ENCODE measurements around the gene NEMP2.

NEMP2 gene, protein sequence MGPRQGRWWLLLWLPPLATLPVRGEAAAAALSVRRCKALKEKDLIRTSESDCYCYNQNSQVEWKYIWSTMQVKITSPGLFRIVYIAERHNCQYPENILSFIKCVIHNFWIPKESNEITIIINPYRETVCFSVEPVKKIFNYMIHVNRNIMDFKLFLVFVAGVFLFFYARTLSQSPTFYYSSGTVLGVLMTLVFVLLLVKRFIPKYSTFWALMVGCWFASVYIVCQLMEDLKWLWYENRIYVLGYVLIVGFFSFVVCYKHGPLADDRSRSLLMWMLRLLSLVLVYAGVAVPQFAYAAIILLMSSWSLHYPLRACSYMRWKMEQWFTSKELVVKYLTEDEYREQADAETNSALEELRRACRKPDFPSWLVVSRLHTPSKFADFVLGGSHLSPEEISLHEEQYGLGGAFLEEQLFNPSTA

DNA sequence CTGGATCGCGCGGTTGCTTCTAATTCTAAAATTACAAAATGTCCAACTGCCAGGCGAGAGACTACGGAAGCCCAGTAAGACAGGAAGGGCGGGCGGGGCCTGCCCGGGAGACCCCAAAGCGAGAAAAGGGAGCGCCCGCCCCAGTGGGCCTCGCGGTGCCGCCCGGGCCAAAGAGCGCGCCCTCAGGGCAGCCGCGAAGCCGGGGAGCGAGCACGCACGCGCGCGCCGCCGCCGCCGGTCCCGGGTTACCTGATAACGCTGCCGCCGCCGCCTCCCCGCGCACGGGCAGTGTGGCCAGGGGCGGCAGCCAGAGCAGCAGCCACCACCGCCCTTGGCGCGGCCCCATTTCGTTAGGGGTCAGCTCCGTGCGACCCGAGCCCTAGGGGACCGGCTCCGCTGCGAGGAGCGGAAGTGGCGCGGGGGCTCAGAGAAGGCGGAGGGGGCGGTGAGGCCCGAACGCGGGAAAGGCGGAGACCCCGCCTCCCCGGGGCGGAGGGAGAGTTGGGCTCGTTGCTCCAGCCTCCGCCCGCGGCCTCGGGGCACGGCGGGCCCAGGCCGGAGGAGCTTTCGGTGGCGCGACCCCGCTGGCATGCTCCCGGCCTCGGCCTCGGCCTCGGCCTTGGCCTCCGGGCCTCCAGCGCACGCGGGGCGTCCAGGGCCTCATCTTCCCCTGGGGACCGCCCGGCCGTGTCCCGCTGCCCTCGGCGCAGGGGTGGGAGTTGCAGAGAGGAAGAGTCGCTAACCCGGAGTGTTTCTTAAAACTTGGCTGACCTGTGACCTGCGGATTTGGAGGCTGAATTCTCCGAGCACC, at the start of gene NEMP2:
Gene NEMP2, minus strand, starts transcription at position 413 of the 811 bp plus-strand sequence. Its CDS starts 67 bp downstream, at position 346.
- peaks cover 66% of the 10 kb centered on the region for H3K79me2 ChIP-seq (ENCODE audit: control insufficient read depth, low read length)
- peaks cover 26% of the 10 kb centered on the region for H3K9me3 ChIP-seq (ENCODE audit: control insufficient read depth, insufficient read depth, low read length)
- H4K20me1 ChIP-seq (ENCODE audit: control insufficient read depth, insufficient read depth, low read depth, low read length), result no peaks in the 10 kb centered on the region
- peaks cover 33% of the 10 kb centered on the region for H3K36me3 ChIP-seq (ENCODE audit: control insufficient read depth, low read length)
- H3F3A ChIP-seq (ENCODE audit: control insufficient read depth, insufficient read depth), result peaks cover 20% of the 10 kb centered on the region
- H3K27ac ChIP-seq (ENCODE audit: low read depth, low read length), result peak within 1 kb of the TSS; percentile 85
- TF ChIP-seq, protein P1, sequence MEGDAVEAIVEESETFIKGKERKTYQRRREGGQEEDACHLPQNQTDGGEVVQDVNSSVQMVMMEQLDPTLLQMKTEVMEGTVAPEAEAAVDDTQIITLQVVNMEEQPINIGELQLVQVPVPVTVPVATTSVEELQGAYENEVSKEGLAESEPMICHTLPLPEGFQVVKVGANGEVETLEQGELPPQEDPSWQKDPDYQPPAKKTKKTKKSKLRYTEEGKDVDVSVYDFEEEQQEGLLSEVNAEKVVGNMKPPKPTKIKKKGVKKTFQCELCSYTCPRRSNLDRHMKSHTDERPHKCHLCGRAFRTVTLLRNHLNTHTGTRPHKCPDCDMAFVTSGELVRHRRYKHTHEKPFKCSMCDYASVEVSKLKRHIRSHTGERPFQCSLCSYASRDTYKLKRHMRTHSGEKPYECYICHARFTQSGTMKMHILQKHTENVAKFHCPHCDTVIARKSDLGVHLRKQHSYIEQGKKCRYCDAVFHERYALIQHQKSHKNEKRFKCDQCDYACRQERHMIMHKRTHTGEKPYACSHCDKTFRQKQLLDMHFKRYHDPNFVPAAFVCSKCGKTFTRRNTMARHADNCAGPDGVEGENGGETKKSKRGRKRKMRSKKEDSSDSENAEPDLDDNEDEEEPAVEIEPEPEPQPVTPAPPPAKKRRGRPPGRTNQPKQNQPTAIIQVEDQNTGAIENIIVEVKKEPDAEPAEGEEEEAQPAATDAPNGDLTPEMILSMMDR (IDR thresholded peaks at IDR 0.05; ENCODE audit: low read depth, low read length, poor library complexity, severe bottlenecking), result no peak
- no peak for TF ChIP-seq EZH2phosphoT487 (IDR thresholded peaks at IDR 0.05; ENCODE audit: borderline replicate concordance, low read length)
- H3K9me2 ChIP-seq (replicated peaks; ENCODE audit: control insufficient read depth, low read length), result no peaks in the 10 kb centered on the region
- H3K4me3 ChIP-seq (ENCODE audit: low read length), result peak within 1 kb of the TSS; percentile 82
- no peaks in the 10 kb centered on the region for H3K27me3 ChIP-seq (ENCODE audit: control insufficient read depth, low read length)
- H3K4me1 ChIP-seq (ENCODE audit: control insufficient read depth, low read length), result peaks cover 58% of the 10 kb centered on the region
- H3K4me2 ChIP-seq (ENCODE audit: low read length), result peak within 1 kb of the TSS; percentile 89

DNA sequence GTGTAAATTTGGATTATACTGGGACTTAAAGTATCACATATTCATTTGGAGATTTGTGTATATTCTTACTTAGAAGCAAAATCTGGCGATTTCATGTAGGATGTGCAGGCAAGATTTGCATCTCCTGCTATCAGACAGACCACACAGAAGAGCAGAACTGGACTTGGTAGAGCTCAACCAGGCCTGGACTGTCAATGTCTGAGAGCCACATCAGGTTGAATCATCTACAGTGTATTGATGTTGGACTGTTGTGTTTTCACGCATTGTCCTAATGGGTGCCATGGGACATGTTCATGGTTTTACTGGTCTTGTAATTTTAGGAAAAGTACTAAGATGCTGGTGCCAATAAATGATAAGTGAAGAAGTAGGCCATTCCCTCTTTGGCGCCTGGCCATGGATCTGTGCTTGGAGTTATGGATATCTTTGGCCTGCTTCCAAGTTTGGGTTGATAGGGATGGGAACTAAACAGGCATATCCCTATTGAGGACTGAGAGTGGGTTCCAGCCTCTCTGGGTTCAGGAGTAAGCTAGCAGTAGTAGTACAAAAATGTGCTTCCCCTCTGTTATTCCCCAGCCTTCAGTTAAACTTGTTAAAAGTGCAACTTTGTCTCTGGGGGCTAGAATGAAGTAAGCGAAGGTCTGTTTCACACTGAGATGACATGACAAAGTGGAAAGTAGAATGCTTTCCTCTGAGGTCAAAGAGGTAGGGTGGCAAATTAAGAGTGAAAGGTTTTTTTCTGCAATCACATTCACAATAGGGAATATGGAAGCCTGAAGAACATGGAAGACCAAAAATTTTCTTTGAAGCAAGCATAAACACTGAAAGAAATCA, 49.2 kb upstream of the NEMP2 start:
- Histone ChIP-seq H4K20me1 (ENCODE audit: control insufficient read depth, insufficient read depth, low read depth, low read length) (no peaks in the 10 kb centered on the region), H3K4me2 (ENCODE audit: low read length) (no peak overlapping the region), H3F3A (ENCODE audit: control insufficient read depth, insufficient read depth) (no peaks in the 10 kb centered on the region), H3K4me1 (ENCODE audit: control insufficient read depth, low read length) (no peaks in the 10 kb centered on the region), H3K36me3 (ENCODE audit: control insufficient read depth, low read length) (no peaks in the 10 kb centered on the region), H3K4me3 (ENCODE audit: low read length) (no peak overlapping the region), H3K27me3 (ENCODE audit: control insufficient read depth, low read length) (no peaks in the 10 kb centered on the region), H3K9me2 (replicated peaks; ENCODE audit: control insufficient read depth, low read length) (no peaks in the 10 kb centered on the region), H3K79me2 (ENCODE audit: control insufficient read depth, low read length) (no peaks in the 10 kb centered on the region), H3K27ac (ENCODE audit: low read depth, low read length) (no peak overlapping the region), H3K9me3 (ENCODE audit: control insufficient read depth, insufficient read depth, low read length) (no peaks in the 10 kb centered on the region)
- TF ChIP-seq, protein P1 (IDR thresholded peaks at IDR 0.05; ENCODE audit: low read depth, low read length, poor library complexity, severe bottlenecking), result no peak
- TF ChIP-seq EZH2phosphoT487 (IDR thresholded peaks at IDR 0.05; ENCODE audit: borderline replicate concordance, low read length), result no peak

DNA sequence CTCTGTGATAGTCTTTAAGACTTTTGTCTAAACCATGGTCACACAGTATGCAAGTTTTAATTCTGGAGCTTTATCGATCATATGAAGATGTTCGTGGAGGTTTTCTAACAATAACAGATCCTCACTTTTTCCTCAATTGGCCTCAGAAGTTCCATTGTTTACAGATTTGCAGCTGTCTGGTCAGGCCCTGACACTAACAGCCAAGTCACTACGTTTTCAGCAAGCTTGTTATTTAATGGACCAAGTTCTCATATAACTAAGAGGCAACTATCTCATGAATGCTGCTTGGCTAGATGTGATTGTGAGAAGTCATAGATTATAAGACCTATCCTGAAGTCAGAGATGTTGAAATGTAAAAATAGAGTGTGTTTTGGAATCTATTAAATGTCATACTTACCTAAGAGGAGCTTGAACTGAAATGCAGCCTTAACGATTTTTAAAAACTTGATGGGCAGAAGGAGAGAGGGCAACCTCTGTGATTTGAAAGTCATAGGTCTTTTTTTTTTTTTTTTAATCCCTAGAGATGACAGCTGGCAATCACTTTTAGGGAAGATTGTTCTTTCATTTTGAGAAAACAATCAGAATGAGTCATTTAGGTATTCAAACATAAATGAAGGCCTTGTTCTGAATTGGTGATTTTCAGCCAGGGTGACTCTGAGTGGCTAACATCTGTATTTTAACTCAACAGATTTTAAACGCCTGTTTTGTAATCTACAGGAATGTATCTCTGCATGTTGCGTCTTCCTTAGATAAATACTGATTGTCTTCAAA, 48.4 kb upstream of the NEMP2 start:
- Histone ChIP-seq H3K4me3 (ENCODE audit: low read length) (no peak overlapping the region), H3K4me1 (ENCODE audit: control insufficient read depth, low read length) (no peaks in the 10 kb centered on the region)

More for the DNA sequence above, 48.4 kb upstream of the NEMP2 start:
- H3K9me3 ChIP-seq (ENCODE audit: control insufficient read depth, insufficient read depth, low read length), result no peaks in the 10 kb centered on the region
- TF ChIP-seq EZH2phosphoT487 (IDR thresholded peaks at IDR 0.05; ENCODE audit: borderline replicate concordance, low read length), result no peak
- TF ChIP-seq, protein P1 (IDR thresholded peaks at IDR 0.05; ENCODE audit: low read depth, low read length, poor library complexity, severe bottlenecking), result no peak
- H3K27ac ChIP-seq (ENCODE audit: low read depth, low read length), result no peak overlapping the region
- H3F3A ChIP-seq (ENCODE audit: control insufficient read depth, insufficient read depth), result no peaks in the 10 kb centered on the region
- no peaks in the 10 kb centered on the region for H3K36me3 ChIP-seq (ENCODE audit: control insufficient read depth, low read length)
- no peaks in the 10 kb centered on the region for H3K27me3 ChIP-seq (ENCODE audit: control insufficient read depth, low read length)
- no peaks in the 10 kb centered on the region for H3K79me2 ChIP-seq (ENCODE audit: control insufficient read depth, low read length)
- H3K4me2 ChIP-seq (ENCODE audit: low read length), result no peak overlapping the region
- no peaks in the 10 kb centered on the region for H3K9me2 ChIP-seq (replicated peaks; ENCODE audit: control insufficient read depth, low read length)
- H4K20me1 ChIP-seq (ENCODE audit: control insufficient read depth, insufficient read depth, low read depth, low read length), result no peaks in the 10 kb centered on the region

All from DOHH2 (cell line).